ENCODE measurements around the gene PODN.

PODN gene

GRCh38 chr1:53061859-53062707 is at the start of gene PODN:
PODN (plus strand) TSS chr1:53062213; CDS start chr1:53069856, 7,643 bp downstream.
- DNase-seq (ENCODE audit: low read depth) = no peak

- DNase-seq (ENCODE audit: low read depth) = peak; percentile 96
Measured at GRCh38 chr1:53014791-53015507, 47.1 kb upstream of the PODN start.

- DNase-seq (ENCODE audit: low read depth) = no peak
Measured at GRCh38 chr1:53015508-53015860, 46.5 kb upstream of the PODN start.

GRCh38 chr1:53016705-53017104 is 45.3 kb upstream of the PODN start:
- DNase-seq (ENCODE audit: low read depth) = no peak

GRCh38 chr1:53020588-53020987 is 41.4 kb upstream of the PODN start:
- DNase-seq (ENCODE audit: low read depth) = no peak

- DNase-seq (ENCODE audit: low read depth) = no peak
Measured at GRCh38 chr1:53022179-53022578, 39.8 kb upstream of the PODN start.

- no peak for DNase-seq (ENCODE audit: low read depth)
Measured at GRCh38 chr1:53023546-53023945, 38.5 kb upstream of the PODN start.

- no peak for DNase-seq (ENCODE audit: low read depth)
Measured at GRCh38 chr1:53024117-53024516, 37.9 kb upstream of the PODN start.

- no peak for DNase-seq (ENCODE audit: low read depth)
Measured at GRCh38 chr1:53025034-53025768, 36.8 kb upstream of the PODN start.

GRCh38 chr1:53025769-53026112 is 36.3 kb upstream of the PODN start:
- no peak for DNase-seq (ENCODE audit: low read depth)

- no peak for DNase-seq (ENCODE audit: low read depth)
Measured at GRCh38 chr1:53026254-53026653, 35.8 kb upstream of the PODN start.

GRCh38 chr1:53031732-53032131 is 30.3 kb upstream of the PODN start:
- DNase-seq (ENCODE audit: low read depth) = no peak

- no peak for DNase-seq (ENCODE audit: low read depth)
Measured at GRCh38 chr1:53037159-53037558, 24.9 kb upstream of the PODN start.

- no peak for DNase-seq (ENCODE audit: low read depth)
Measured at GRCh38 chr1:53038566-53038965, 23.4 kb upstream of the PODN start.

GRCh38 chr1:53043271-53043670 is 18.7 kb upstream of the PODN start:
- DNase-seq (ENCODE audit: low read depth) = no peak

GRCh38 chr1:53044926-53045325 is 17.1 kb upstream of the PODN start:
- DNase-seq (ENCODE audit: low read depth) = no peak

- DNase-seq (ENCODE audit: low read depth) = no peak
Measured at GRCh38 chr1:53046930-53047329, 15.1 kb upstream of the PODN start.

- no peak for DNase-seq (ENCODE audit: low read depth)
Measured at GRCh38 chr1:53047737-53048736, 14.0 kb upstream of the PODN start.

GRCh38 chr1:53048960-53049573 is 12.9 kb upstream of the PODN start:
- DNase-seq (ENCODE audit: low read depth) = no peak

- DNase-seq (ENCODE audit: low read depth) = no peak
Measured at GRCh38 chr1:53049574-53049967, 12.4 kb upstream of the PODN start.

- no peak for DNase-seq (ENCODE audit: low read depth)
Measured at GRCh38 chr1:53050310-53050709, 11.7 kb upstream of the PODN start.

Measured in CMK (cell line).